ENCODE measurements around the gene TAB2.

Gene TAB2

DNA sequence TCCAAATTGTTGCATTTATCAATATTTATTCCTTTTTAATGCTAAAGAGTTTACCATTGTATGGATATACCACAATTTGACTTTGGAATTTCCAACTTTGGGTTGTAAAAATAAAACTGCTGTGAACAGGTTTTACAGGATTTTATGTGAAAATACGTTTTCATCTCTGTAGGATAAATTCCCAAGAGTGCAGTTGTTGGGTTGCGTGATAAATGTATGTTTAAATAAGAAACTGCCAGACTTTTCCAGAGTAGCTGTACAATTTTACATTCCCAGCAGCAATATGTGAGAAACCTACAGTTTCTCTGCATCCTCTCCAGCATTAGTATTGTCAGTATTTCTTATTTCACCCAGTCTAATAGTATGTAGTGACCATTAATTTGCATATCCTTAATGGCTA is 12.6 kb downstream of the TAB2 start:
- Histone ChIP-seq H3K4me1 (ENCODE audit: control insufficient read depth, low read length) (peaks cover 37% of the 10 kb centered on the region), H3K9me2 (replicated peaks; ENCODE audit: control insufficient read depth, low read length) (no peaks in the 10 kb centered on the region), H4K20me1 (ENCODE audit: control insufficient read depth, insufficient read depth, low read depth, low read length) (peaks cover 21% of the 10 kb centered on the region), H3K36me3 (ENCODE audit: control insufficient read depth, low read length) (no peaks in the 10 kb centered on the region), H3F3A (ENCODE audit: control insufficient read depth, insufficient read depth) (no peaks in the 10 kb centered on the region), H3K79me2 (ENCODE audit: control insufficient read depth, low read length) (peaks cover 99% of the 10 kb centered on the region), H3K4me3 (ENCODE audit: low read length) (no peak overlapping the region), H3K9me3 (ENCODE audit: control insufficient read depth, insufficient read depth, low read length) (no peaks in the 10 kb centered on the region), H3K27ac (ENCODE audit: low read depth, low read length) (no peak overlapping the region), H3K4me2 (ENCODE audit: low read length) (no peak overlapping the region), H3K27me3 (ENCODE audit: control insufficient read depth, low read length) (no peaks in the 10 kb centered on the region)
- TF ChIP-seq, protein P1, sequence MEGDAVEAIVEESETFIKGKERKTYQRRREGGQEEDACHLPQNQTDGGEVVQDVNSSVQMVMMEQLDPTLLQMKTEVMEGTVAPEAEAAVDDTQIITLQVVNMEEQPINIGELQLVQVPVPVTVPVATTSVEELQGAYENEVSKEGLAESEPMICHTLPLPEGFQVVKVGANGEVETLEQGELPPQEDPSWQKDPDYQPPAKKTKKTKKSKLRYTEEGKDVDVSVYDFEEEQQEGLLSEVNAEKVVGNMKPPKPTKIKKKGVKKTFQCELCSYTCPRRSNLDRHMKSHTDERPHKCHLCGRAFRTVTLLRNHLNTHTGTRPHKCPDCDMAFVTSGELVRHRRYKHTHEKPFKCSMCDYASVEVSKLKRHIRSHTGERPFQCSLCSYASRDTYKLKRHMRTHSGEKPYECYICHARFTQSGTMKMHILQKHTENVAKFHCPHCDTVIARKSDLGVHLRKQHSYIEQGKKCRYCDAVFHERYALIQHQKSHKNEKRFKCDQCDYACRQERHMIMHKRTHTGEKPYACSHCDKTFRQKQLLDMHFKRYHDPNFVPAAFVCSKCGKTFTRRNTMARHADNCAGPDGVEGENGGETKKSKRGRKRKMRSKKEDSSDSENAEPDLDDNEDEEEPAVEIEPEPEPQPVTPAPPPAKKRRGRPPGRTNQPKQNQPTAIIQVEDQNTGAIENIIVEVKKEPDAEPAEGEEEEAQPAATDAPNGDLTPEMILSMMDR (IDR thresholded peaks at IDR 0.05; ENCODE audit: low read depth, low read length, poor library complexity, severe bottlenecking): no peak
- no peak for TF ChIP-seq EZH2phosphoT487 (IDR thresholded peaks at IDR 0.05; ENCODE audit: borderline replicate concordance, low read length)

DNA sequence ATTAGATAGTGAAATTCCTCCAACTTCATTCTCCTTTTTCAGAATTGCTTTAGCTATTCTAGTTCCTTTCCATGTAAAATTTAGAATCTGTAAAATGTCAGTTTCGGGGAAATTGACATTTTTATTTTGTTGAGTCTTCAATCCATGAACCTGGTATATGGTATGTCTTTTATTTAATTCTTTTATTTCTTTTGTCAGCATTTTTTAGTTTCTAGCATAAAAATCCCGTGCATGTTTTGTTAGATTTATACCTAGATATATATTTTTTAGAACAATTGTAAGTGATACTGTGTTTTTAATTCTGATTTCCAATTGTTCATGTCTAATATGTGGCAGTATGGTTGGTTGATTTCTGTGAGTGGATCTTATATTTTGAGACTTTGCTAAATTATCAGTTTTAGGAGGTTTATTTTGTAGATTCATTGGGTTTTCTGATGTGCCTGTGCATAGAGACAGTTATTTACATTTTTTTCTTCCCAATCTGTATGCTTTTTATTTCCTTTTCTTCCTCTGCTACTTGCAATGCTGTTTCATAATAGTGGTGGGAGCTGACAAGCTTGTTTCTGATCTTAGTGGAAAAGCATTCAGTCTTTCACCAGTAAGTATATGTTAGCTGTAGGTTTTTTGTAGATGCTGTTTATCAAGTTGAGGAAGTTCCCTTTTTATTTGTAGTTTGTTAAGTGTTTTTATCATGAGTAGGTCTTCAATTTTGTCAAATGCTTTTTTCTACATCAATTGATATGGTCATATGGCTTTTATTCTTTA is 13.7 kb downstream of the TAB2 start:
- H3K9me2 ChIP-seq (replicated peaks; ENCODE audit: control insufficient read depth, low read length): no peaks in the 10 kb centered on the region
- no peaks in the 10 kb centered on the region for H3K9me3 ChIP-seq (ENCODE audit: control insufficient read depth, insufficient read depth, low read length)
- no peaks in the 10 kb centered on the region for H3K36me3 ChIP-seq (ENCODE audit: control insufficient read depth, low read length)
- no peak overlapping the region for H3K27ac ChIP-seq (ENCODE audit: low read depth, low read length)
- no peaks in the 10 kb centered on the region for H3F3A ChIP-seq (ENCODE audit: control insufficient read depth, insufficient read depth)
- H3K79me2 ChIP-seq (ENCODE audit: control insufficient read depth, low read length): peaks cover 99% of the 10 kb centered on the region
- H3K4me2 ChIP-seq (ENCODE audit: low read length): no peak overlapping the region
- no peaks in the 10 kb centered on the region for H3K27me3 ChIP-seq (ENCODE audit: control insufficient read depth, low read length)
- H3K4me1 ChIP-seq (ENCODE audit: control insufficient read depth, low read length): peaks cover 45% of the 10 kb centered on the region
- no peak overlapping the region for H3K4me3 ChIP-seq (ENCODE audit: low read length)
- TF ChIP-seq, protein P1 (IDR thresholded peaks at IDR 0.05; ENCODE audit: low read depth, low read length, poor library complexity, severe bottlenecking): no peak
- no peak for TF ChIP-seq EZH2phosphoT487 (IDR thresholded peaks at IDR 0.05; ENCODE audit: borderline replicate concordance, low read length)
- peaks cover 26% of the 10 kb centered on the region for H4K20me1 ChIP-seq (ENCODE audit: control insufficient read depth, insufficient read depth, low read depth, low read length)

DNA sequence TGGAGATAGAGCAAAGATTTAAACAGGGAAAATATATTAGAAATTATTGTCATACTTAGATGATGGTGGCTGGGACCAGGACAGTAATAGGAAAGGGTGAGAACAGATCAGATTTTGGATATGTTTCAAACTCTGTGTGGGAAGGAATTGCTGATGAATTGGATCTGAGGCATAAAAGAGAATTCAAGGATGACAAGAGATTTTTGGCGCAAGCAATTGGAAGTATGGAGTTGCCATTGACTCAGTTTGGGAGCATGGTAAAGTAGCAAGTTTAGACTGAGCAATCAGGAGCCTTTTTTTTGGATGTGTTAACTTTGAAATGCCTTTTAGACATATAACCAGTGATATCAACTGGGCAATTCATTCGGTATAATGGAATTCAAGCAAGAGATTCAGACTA is 14.4 kb downstream of the TAB2 start:
- no peak for TF ChIP-seq EZH2phosphoT487 (IDR thresholded peaks at IDR 0.05; ENCODE audit: borderline replicate concordance, low read length)
- TF ChIP-seq, protein P1 (IDR thresholded peaks at IDR 0.05; ENCODE audit: low read depth, low read length, poor library complexity, severe bottlenecking): no peak
- no peak overlapping the region for H3K4me2 ChIP-seq (ENCODE audit: low read length)
- peaks cover 51% of the 10 kb centered on the region for H3K4me1 ChIP-seq (ENCODE audit: control insufficient read depth, low read length)
- H3K4me3 ChIP-seq (ENCODE audit: low read length): no peak overlapping the region
- no peaks in the 10 kb centered on the region for H3K9me3 ChIP-seq (ENCODE audit: control insufficient read depth, insufficient read depth, low read length)
- no peaks in the 10 kb centered on the region for H3K36me3 ChIP-seq (ENCODE audit: control insufficient read depth, low read length)
- peaks cover 99% of the 10 kb centered on the region for H3K79me2 ChIP-seq (ENCODE audit: control insufficient read depth, low read length)
- no peaks in the 10 kb centered on the region for H3K9me2 ChIP-seq (replicated peaks; ENCODE audit: control insufficient read depth, low read length)
- H3F3A ChIP-seq (ENCODE audit: control insufficient read depth, insufficient read depth): no peaks in the 10 kb centered on the region
- peaks cover 27% of the 10 kb centered on the region for H4K20me1 ChIP-seq (ENCODE audit: control insufficient read depth, insufficient read depth, low read depth, low read length)
- no peak overlapping the region for H3K27ac ChIP-seq (ENCODE audit: low read depth, low read length)
- no peaks in the 10 kb centered on the region for H3K27me3 ChIP-seq (ENCODE audit: control insufficient read depth, low read length)

All from DOHH2 (cell line).